ENCODE measurements around the gene PPIL4.
"Not testable (repeated sequence)": the region's sequence is repeated elsewhere in the genome, so short reads cannot be mapped to it uniquely, and the experiment has no call there.

The PPIL4 gene

DNA sequence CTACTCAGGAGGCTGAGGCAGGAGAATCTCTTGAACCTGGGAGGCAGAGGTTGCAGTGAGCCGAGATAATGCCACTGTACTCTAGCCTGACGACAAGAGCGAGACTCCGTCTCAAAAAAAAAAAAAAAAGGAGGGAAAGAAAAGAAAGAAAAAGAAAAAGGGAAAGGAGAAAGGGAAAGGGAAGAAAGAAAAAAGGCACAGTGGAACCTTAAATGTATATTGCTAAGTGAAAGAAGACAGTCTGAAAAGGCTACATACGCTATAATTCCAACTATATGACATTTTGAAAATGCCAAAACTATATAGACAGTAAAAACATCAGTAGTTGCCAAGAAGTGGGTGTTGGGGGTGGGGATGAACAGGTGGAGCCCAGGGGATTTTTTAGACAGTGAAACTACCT is 16.2 kb downstream of the PPIL4 start:
- DNase-seq (ENCODE audit: low read depth) = no peak

DNA sequence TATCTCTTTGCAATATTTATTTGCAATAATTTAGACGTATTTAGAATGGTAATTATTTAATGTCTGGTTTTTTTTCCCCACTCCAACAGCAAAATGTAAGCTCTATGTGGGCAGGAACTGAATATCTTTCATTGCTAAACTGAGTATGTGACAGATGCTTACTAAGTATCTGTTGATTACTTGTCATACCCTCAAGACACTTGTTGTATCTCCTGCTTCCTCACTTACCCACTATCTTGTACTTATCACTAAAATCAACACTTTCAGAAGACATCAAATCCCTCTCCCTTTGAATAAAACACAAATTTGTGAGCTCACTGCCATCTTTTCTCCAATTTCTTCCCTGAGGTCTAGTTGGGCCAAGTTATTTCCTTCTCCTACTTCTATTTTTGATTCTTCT is 30.3 kb downstream of the PPIL4 start:
- no peak for DNase-seq (ENCODE audit: low read depth)

DNA sequence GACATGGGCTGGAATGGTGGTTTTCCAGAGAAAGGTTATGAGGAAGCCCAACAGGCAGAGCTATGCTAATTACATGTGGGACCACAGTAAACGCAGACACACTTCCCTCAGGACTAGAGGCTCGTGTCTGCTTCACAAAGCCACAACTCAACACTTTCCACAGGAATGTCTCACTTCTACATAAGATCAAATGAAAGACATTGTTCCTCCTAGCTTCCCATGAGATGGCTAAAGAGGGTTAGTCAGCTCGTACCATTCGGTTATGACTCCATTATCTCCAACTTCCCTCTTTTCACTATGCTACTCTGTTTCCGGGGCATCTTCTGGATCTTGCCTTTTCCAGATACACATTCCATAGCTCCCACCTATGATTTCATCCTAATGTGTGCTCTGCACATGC is 31.9 kb downstream of the PPIL4 start:
- no peak for DNase-seq (ENCODE audit: low read depth)

DNA sequence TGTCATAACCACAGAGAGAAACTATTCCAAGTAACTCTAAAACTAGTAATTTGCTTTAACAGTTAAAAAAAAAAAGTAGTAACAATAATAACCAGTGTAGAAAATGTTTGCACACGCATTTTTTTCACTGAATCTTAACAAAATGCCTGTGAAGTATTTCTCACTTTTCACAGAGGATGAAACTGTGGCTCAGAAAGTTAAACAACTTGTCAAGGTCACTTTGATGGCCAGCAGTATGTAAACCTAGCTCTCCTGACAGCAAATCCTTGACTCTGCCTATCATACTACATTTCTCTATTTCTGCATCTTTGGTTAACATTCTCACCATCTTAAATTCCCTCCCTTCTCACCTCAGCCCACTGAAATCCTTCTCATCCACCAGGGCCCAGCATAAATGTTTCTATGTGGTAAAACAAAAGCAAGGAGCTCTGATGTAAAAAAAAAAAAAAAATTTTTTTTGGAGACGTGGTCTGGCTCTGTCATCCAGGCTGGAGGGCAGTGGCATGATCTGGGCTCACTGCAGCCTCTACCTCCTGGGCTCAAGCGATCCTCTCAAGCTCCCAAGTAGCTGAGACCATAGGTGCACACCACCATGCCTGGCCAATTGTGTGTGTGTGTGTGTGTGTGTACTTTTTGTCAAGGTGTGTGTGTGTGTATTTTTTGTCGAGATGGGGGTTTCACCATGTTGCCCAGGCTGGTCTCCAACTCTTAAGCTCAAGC is 34.9 kb downstream of the PPIL4 start:
- no peak for DNase-seq (ENCODE audit: low read depth)

DNA sequence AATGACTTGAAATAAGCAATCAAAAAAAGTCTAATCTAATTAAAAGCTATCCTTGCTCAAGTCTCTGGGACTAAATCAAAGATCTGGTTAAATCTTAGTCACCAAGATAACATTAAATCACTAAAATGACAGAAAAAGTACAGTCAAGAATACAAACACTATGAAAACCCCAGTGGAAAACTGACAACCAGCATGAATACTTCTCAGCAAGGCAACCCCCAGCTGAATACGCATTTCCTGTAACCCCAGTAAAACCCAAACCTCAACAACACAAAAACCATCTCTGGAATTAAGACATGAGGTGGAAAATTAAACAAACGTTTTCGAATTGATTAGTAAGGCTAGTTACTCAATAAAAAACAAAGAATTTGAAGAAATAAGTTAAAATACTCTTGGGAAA is 37.4 kb downstream of the PPIL4 start:
- DNase-seq (ENCODE audit: low read depth) = no peak

DNA sequence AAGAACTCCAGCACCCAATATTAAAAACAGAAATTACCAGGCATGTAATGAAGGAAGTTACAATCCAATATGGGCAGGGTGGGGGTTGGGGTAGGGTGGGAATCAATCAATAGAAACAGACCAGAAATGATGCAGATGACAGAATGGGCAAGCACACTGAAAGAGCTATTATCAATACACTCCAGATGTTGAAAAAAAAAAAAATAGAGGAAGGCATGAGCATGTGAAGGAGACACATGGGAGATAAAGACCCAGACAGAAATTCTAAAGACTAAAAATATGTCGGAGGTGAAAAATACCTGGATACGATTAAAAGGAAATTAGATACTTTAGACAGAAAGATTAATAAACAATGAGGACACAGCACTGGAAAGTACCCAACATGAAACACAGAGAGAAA is 42.0 kb downstream of the PPIL4 start:
- DNase-seq (ENCODE audit: low read depth) = no peak

DNA sequence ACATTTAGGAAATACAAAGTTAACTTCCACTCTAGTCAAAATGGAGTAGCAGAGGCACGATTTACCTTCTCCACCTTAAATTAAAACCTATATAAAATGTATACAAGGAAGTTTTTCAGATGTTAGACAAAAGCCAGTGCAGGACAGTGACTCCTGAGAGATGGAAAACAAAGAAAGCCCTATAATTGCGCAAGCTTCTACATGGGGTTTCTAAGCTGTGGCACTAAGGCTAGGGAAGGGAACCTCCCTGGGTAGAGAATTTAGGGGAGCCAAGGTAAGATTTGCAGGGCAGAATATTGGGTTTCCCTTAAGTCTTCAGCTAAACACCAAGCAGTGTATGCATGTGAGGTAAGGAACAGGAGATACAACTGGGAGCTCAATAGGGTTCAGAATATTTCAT is 42.6 kb downstream of the PPIL4 start:
- no peak for DNase-seq (ENCODE audit: low read depth)

DNA sequence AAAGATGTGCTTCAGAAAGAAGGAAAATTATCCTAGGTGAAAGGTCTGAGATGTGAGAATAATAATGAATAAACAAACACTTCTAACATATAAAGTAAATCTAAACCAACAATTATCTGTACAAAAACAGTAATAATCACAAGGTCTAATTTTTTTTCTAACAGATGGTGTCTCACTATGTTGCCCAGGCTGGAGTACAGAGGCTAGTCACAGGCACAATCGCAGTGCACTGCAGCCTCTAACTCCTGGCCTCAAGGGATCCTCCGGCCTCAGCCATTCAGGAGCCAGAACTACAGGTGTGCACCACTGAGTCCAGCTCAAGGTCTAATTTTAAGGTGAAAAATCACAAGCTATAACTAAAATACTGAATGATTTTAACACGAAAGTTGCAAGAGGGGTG is 44.1 kb downstream of the PPIL4 start:
- DNase-seq (ENCODE audit: low read depth) = no peak

DNA sequence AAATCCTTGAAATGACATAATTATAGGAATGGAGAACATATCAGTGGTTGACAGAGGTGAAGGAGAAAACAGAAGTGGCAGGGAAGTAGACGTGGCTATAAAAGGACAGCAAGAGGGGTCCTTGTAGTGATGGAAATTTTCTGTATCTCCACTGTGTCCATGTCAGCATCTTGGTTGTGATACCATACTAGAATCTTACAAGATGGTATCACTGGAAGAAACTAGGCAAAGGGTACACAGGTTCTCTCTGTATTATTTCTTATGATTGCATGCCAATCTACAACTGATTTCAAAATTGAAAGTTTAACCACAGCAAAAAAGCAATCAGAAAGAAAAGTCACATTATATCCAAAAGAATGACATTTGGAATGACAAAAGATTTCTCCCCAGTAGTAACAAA is 44.6 kb downstream of the PPIL4 start:
- no peak for DNase-seq (ENCODE audit: low read depth)

DNA sequence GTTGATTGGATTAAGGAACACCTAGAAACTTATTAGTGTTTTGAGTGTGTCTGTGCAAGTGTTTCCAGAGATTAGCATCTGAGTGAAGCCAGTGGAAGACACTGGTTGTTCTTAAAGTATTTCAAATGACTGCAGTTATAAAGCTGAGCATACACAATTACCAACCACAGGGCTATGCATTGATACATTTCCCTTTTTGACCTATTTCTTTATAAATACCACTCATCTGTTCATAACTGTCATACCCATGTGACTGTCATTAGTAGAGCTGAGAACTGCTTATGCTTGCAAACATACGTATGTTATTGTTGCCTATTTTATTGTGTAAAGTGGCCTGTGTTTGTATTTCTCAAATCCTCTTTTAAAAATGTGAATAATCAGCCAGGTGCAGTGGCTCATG is 45.7 kb downstream of the PPIL4 start:
- no peak for DNase-seq (ENCODE audit: low read depth)

DNA sequence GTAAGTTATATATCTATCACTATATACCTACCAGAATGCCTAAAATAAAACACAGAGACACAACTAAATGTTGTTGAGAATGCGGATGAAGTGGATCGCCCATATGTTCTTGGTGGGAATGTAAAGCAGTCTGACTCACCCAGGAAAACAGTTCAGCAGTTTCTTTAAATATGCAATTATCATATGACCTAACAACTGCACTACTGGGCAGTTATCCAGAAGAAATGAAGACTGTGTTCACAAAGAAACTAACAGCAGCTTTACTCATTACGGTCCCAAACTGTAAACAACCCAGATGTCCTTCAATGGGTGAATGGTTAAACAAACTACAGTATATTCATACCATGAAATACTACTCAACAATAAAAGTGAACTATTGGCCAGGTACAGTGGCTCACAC is 46.8 kb downstream of the PPIL4 start:
- DNase-seq (ENCODE audit: low read depth) = peak; percentile 82

DNA sequence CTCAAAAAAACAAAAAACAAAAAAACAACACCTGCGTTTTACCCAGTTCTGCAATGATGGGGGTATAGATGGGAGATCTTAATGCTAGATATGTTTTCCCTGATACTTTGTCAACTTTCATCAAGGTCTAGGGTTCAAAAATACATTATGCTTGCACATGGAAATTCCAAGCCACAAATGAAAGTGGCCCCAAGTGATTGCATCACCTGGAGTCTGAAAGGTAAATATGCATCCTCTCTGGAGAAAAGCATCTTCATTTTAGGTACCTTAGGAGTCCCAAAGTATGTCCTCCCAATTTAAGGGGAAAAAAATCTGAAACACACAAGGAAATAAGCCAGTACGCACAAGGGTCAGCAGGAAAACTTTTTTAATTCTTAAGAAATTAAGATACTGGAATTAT is 48.5 kb downstream of the PPIL4 start:
- no peak for DNase-seq (ENCODE audit: low read depth)

DNA sequence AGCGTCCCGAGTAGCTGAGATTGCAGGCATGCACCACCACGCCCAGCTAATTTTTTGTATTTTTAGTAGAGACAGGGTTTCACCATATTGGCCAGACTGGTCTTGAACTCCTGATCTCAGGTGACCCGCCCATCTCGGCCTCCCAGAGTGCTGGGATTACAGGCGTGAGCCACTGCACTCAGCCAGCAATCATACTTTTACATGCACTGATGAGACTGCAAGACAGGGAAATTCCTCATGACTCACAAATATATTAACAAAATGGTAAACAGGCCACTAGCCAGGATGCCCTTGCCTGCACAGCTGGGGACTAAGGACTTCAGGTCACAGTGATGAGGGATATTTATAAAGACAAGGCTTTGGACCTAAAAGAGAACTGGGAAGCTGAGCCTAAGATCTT is 49.2 kb downstream of the PPIL4 start:
- peak; percentile 79 for DNase-seq (ENCODE audit: low read depth)

DNA sequence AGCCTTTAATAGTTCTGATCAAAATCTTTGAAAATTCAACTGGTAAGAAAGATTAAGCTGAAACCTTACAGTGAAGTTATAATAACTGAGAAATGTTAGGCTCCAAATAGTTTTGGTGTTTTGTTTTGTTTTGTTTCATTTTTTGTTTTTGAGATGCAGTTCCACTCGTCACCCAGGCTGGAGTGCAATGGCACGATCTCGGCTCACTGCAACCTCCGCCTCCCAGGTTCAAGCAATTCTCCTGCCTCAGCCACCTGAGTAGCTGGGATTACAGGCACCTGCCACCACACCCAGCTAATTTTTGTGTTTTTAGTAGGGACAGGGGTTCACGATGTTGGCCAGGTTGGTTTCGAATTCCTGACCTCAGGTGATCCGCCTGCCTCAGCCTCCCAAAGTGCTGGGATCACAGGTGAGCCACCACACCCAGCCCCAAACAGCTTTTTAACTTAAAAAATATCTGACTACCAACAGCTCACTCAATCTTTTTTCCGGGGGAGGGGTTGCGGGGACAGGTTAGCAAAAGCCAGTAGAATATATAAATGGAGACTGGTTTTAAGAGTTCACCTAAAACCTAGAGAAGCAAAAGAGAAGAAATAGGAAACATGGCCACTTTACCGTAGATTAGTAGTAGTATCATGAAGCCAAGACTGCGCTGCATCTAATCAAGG is 50.4 kb downstream of the PPIL4 start:
- not testable (repeated sequence) for DNase-seq (ENCODE audit: low read depth)

DNA sequence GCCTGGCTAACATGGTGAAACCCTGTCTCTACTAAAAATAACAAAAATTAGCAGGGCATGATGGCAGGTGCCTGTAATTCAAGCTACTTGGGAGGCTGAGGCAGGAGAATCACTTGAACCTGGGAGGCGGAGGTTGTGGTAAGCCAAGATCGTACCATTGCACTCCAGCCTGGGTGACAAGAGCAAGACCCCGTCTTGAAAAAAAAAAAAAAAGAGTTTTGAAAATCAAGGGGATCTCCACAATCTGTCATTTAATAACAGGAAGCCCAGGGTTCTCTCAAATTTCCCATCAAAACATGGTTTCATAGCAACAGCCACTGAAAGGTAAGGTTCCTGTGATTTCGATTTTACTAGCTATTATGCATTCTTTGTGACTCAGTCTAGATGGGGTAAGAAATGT is 51.0 kb downstream of the PPIL4 start:
- not testable (repeated sequence) for DNase-seq (ENCODE audit: low read depth)

DNA sequence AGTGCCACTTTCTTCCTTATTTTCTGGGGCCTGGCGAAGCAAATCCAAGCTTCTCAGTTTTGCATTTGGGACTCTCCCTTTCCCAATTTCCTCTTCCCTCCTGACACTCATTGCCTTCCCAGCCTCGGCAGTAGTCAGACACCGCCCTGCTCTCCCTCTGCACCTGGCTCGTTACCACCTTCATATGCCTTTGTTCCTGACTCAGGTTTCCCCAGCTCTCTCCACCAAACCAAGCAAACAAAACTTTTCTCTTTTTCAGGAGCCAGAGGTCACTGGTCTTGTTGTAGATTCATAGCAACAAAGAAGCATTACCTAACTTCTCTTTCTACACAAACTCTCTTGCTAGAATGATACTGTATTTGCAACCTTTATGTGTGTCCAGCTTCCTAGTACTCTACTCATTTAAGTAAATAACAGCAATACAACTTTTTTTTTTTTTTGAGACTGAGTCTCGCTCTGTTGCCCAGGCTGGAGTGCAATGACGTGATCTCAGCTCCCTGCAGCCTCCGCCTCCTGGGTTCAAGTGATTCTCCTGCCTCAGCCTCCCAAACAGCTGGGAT is 52.0 kb downstream of the PPIL4 start:
- no peak for DNase-seq (ENCODE audit: low read depth)

DNA sequence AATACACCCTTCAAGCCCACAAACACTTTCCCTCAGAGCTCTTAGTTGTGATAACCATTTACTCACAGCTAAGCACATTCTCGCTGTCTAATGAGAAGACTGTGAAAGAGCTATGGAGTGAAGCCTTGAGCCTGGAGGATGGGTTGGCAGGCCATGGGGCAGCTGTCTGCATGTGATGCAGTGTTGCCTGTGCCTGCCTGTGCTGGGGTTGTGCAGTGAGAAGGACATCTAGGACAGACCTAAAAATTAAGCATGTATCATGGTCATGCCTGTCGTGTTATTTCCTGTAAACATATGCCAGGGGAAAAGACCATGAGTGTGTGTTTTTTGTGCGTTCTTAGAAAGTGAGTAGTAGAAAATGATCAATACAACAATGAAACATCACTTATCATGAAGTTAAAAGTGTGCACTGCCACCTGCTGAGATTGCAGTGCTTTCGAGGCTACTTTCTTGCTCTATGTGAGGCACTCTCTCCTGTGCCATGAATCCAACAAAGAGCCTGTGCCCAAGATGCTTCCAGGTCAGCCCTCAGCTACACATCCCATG is 53.0 kb downstream of the PPIL4 start:
- DNase-seq (ENCODE audit: low read depth) = no peak

DNA sequence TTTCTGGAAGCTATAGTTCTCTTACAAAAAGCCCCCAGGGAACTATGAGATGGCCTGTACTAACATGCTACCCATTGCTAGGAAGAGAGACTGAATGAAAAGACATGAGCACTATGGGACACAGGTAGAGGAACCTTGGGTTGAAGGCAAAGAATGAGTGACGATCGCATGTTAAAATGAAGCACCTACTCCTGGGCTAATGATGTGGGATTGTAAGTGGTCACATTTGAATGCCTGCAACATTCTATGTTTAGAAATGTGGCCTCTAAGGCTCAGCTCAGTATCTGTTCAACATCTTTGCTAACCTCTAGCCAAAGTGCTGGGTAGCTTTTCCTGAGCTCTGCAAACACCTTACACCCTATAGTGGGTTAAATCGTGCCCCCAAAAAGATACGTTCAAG is 55.9 kb downstream of the PPIL4 start:
- DNase-seq (ENCODE audit: low read depth) = no peak

DNA sequence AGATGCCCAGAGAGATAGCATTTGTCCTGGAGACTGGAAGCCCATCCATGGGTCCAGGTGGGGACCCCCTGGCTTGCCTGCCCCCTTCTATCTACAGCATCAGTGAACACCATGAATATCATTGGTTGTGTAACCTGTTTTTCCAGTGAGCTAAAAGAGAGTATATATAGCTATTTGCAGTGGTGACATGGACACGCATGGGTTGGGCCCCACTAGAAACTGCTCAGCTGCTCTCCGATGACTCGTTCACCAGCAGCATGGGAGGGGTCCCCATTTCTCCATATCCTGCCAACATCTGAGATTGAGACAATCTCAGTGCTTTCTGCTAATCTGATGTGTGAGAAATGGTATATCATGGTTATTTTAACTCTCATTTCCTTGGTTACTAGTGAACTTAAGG is 57.0 kb downstream of the PPIL4 start:
- no peak for DNase-seq (ENCODE audit: low read depth)

DNA sequence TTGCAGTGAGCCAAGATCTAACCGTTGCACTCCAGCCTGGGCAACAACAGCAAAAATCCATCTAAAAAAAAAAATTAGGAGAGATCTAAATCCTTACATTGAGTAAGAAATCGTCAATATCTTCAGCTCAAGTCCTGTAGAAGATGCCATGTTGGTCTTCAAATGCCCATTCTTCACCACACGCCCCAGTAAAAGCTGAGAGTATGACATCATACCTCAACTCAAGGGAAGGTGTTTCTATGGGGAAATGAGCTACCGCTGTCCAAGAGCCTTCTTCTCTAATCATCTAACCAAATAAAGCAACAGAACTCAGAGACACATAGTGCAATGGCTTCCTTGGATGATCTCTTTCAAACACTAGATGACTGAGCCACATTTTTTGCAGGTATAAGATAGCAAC is 58.5 kb downstream of the PPIL4 start:
- DNase-seq (ENCODE audit: low read depth) = no peak

DNA sequence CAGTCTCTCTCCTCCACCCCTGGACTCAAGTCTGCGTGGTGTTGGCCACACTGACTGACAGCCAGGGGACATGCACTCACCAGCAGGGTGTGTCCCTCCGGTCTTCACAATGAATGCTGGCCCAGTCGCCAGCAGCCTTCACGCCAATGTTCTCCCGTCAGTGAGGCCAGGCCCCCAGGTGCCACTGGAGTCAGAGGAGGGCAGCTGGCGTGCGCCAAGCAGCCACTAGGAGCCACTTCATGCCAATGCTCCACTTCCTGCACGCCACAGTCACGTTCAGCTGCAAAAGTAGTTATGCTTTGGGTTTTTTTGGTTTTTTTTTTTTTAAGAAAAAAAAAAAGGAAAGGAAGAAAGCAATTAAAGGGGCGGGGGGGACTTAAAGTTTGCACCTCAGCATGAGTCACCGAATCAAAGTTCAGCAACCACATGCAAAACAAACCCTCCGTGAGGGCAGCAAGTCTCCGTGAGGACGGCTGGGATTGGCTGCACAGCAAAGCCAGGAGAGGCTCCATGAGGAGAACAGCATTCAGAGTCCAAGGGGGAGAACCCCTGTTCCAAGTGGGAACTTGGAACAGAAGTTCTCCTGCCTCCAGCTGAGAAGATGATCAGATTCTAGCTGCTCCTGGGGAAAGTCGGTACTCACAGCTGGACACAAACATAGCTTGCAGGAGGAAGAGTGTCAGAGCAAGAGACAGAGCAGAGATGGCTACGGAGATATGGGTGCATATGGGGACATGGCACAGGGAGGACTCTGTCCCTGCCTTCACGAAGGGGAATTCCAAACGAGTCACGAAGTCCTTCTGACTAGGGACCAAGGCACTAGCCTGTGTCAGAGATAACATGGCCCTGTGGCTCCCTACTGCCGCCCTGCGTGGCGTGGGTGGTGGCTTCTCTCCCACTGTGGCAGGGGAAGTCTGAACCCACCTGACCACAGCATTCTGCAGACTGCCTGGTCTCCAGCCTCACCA is 60.8 kb downstream of the PPIL4 start, which contains the start of gene ZC3H12D:
ZC3H12D (minus strand) TSS at position 282 of the 968 bp plus-strand sequence. CDS start 10,471 bp downstream, outside the sequence.
- no peak for DNase-seq (ENCODE audit: low read depth)
